ENCODE measurements around the gene MCC.

DNA sequence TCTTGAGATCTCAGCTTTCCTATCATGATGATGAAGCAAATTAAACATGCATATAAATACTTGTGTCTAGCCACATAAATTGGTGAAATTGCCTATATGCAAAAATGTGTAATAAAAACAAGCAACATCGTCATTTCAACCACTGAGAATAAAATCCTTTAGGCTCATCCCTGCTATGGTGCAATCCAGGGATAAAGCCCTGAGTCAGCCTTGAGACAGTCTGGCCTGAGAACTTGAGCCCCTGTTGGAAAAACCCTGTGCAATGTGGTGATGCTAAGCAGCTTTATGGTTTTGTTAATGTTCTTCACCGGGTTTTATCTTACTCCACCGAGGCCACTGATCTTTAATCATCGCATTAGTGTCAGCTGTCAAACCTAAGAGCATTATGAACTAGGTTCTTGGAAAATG, 341.1 kb downstream of the MCC start:
- TF ChIP-seq POLR2AphosphoS5 (IDR thresholded peaks at IDR 0.05; ENCODE audit: low read depth, low read length) (no peak), SIN3A (IDR thresholded peaks at IDR 0.05; ENCODE audit: borderline replicate concordance, insufficient read depth, low read depth, low read length) (no peak)
- TF ChIP-seq, protein P1, sequence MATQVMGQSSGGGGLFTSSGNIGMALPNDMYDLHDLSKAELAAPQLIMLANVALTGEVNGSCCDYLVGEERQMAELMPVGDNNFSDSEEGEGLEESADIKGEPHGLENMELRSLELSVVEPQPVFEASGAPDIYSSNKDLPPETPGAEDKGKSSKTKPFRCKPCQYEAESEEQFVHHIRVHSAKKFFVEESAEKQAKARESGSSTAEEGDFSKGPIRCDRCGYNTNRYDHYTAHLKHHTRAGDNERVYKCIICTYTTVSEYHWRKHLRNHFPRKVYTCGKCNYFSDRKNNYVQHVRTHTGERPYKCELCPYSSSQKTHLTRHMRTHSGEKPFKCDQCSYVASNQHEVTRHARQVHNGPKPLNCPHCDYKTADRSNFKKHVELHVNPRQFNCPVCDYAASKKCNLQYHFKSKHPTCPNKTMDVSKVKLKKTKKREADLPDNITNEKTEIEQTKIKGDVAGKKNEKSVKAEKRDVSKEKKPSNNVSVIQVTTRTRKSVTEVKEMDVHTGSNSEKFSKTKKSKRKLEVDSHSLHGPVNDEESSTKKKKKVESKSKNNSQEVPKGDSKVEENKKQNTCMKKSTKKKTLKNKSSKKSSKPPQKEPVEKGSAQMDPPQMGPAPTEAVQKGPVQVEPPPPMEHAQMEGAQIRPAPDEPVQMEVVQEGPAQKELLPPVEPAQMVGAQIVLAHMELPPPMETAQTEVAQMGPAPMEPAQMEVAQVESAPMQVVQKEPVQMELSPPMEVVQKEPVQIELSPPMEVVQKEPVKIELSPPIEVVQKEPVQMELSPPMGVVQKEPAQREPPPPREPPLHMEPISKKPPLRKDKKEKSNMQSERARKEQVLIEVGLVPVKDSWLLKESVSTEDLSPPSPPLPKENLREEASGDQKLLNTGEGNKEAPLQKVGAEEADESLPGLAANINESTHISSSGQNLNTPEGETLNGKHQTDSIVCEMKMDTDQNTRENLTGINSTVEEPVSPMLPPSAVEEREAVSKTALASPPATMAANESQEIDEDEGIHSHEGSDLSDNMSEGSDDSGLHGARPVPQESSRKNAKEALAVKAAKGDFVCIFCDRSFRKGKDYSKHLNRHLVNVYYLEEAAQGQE (IDR thresholded peaks at IDR 0.05; ENCODE audit: insufficient read depth in 1 of 2, low read depth in 2 of 2, low read length in 1 of 2), result no peak
- TF ChIP-seq, protein P2, sequence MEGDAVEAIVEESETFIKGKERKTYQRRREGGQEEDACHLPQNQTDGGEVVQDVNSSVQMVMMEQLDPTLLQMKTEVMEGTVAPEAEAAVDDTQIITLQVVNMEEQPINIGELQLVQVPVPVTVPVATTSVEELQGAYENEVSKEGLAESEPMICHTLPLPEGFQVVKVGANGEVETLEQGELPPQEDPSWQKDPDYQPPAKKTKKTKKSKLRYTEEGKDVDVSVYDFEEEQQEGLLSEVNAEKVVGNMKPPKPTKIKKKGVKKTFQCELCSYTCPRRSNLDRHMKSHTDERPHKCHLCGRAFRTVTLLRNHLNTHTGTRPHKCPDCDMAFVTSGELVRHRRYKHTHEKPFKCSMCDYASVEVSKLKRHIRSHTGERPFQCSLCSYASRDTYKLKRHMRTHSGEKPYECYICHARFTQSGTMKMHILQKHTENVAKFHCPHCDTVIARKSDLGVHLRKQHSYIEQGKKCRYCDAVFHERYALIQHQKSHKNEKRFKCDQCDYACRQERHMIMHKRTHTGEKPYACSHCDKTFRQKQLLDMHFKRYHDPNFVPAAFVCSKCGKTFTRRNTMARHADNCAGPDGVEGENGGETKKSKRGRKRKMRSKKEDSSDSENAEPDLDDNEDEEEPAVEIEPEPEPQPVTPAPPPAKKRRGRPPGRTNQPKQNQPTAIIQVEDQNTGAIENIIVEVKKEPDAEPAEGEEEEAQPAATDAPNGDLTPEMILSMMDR (IDR thresholded peaks at IDR 0.05), result no peak

Measured in Panc1 (cell line).